GM19455 (cell line): Measurements from ENCODE around the gene NDUFV2.
"Not testable (repeated sequence)": the region's sequence is repeated elsewhere in the genome, so short reads cannot be mapped to it uniquely, and the experiment has no call there.

ENCODE experiments used
- ATAC-seq: cut with Tn5 transposase; IDR thresholded peaks from one replicate; pipeline ENCODE4 v1.9.1; 2021; ENCODE audit not compliant: unreplicated experiment

NDUFV2 gene

GRCh38 chr18:9147440-9148202 lies 45.1 kb downstream of the NDUFV2 start:
- ATAC-seq, result peak; percentile 54

DNA sequence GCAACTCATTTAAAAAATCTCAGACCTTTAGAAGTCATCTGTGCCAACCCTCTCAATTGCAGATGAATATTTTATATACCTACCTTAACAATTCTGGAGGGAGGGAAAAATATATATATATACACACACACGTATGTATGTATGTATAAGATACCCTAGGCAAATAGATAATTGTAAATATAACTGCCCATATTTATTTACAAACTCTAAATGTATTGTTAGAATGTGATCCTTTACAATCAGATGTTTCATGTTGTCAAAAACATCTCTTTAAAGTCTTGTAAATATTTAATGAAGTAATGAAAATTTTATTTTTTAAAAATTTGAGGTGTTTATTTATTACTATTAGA lies 45.7 kb downstream of the NDUFV2 start:
- no peak for ATAC-seq

- ATAC-seq, result no peak
Observed at GRCh38 chr18:9150121-9150520, 47.6 kb downstream of the NDUFV2 start.

- ATAC-seq, result no peak
Observed at GRCh38 chr18:9153256-9153655, 50.8 kb downstream of the NDUFV2 start.

GRCh38 chr18:9156604-9157249 lies 54.2 kb downstream of the NDUFV2 start:
- ATAC-seq, result no peak

DNA sequence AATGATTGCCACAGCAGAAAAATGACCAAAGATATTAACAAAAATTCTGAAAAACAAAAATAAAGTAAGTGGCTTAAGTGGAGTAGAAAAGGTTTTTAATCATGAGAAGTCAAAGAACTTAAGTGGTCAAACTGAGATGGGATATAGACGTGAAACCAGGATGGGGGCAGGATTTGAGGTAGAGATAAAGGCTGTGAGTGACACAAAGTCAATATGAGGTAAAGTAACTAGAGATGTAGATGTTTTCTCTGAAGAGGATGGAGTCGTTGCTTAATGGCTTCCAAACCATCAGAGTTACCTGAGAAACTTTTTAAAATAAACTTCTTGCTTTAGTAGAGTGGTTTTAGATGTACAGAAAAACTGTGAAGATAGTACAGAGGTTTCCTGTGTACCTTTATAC lies 55.3 kb downstream of the NDUFV2 start:
- no peak for ATAC-seq

DNA sequence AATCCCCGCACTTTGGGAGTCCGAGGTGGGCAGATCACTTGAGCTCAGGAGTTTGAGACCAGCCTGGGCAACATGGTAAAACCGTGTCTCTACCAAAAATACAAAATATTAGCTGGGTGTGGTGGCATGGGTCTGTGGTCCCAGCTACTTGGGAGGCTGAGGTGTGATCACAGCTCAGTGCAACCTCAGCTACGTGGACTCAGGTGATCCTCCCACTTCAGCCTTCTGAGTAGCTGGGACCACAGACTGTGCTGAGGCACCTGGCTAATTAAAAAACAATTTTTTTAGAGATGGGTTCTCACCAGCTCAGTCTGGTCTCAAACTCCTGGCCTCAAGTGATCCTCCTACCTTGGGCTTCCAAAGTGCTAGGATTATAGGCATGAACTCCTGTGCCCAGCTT lies 57.5 kb downstream of the NDUFV2 start:
- no peak for ATAC-seq

GRCh38 chr18:9162663-9163062 lies 60.2 kb downstream of the NDUFV2 start:
- ATAC-seq, result not testable (repeated sequence)

DNA sequence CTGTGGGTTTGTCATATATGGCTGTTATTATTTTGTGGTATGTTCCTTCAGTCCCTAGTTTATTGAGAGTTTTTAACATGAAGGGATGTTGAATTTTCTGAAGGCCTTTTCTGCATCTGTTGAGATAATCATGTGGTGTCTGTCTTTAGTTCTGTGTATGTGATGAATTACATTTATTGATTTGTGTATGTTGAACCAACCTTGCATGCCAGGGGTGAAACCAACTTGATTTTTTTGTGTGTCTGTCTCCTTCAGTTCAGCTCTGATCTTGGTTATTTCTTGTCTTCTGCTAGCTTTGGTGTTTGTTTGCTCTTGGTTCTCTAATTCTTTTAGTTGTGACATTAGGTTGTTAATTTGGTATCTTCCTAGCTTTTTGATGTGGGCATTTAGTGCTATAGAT lies 61.6 kb downstream of the NDUFV2 start:
- not testable (repeated sequence) for ATAC-seq

- not testable (repeated sequence) for ATAC-seq
Observed at GRCh38 chr18:9165883-9166282, 63.4 kb downstream of the NDUFV2 start.

DNA sequence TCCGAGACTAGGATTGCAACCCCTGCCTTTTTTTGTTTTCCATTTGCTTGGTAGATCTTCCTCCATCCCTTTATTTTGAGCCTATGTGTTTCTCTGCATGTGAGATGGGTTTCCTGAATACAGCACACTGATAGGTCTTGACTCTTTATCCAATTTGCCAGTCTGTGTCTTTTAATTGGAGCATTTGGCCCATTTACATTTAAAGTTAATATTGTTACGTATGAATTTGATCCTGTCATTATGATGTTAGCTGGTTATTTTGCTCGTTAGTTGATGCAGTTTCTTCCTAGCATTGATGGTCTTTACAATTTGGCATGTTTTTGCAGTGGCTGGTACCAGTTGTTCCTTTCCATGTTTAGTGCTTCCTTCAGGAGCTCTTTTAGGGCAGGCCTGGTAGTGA lies 67.0 kb downstream of the NDUFV2 start:
- not testable (repeated sequence) for ATAC-seq

DNA sequence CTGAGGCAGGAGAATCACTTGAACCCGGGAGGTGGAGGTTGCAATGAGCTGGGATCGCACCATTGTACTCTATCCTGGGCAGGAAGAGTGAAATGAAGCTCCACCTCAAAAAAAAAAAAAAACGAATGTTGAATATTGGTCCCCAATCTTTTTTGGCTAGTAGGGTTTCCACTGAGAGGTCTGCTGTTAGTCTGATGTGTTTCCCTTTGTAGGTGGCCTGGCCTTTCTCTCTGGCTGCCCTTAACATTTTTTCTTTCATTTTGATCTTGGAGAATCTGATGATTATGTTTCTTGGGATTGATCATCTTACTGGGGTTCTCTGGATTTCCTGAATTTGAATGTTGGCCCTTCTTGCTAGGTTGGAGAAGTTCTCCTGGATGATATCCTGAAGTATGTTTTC lies 69.4 kb downstream of the NDUFV2 start:
- not testable (repeated sequence) for ATAC-seq

GRCh38 chr18:9172506-9173127 lies 70.1 kb downstream of the NDUFV2 start:
- ATAC-seq, result no peak

GRCh38 chr18:9173770-9174233 lies 71.3 kb downstream of the NDUFV2 start:
- ATAC-seq, result no peak

GRCh38 chr18:9174302-9174701 lies 71.8 kb downstream of the NDUFV2 start:
- no peak for ATAC-seq

GRCh38 chr18:9175115-9175514 lies 72.6 kb downstream of the NDUFV2 start:
- ATAC-seq, result no peak

- ATAC-seq, result no peak
Observed at GRCh38 chr18:9177031-9177430, 74.5 kb downstream of the NDUFV2 start.

DNA sequence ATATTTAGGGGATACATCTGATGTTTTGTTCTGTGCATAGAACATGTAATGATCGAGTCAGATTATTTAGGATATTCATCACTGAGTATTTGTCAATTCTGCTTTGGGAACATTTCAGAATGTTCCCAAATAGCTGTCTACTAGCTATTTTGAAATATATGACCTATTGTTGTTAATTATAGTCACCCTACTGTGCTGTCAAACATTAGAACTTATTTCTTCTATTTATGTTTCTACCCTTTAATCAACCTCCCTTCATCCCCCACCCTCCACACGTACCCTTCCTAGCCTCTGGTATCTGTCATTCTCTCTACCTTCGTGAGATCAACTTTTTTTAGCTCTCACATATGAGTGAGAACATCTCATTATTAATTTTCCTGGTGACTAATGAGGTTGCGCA lies 75.0 kb downstream of the NDUFV2 start:
- no peak for ATAC-seq

- no peak for ATAC-seq
Observed at GRCh38 chr18:9178557-9178956, 76.1 kb downstream of the NDUFV2 start.

DNA sequence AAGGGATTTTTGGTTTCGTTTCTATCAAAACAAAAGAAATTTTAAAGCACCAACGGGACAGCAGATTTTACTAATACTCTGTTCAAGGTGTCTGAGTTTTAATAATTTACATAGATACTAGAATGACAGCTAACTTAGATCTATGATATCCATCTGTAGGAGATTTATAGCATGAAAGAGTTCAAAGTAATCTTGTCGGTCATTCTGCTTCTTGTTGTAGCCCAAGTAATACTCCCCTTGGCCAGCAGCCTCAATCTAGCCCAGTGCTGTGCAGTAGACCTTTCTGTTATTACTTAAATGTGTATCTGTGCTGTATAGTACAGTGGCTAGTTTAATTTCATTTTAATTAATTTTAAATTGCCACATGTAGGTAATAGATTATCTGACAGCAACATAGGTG lies 78.8 kb downstream of the NDUFV2 start:
- ATAC-seq, result no peak

DNA sequence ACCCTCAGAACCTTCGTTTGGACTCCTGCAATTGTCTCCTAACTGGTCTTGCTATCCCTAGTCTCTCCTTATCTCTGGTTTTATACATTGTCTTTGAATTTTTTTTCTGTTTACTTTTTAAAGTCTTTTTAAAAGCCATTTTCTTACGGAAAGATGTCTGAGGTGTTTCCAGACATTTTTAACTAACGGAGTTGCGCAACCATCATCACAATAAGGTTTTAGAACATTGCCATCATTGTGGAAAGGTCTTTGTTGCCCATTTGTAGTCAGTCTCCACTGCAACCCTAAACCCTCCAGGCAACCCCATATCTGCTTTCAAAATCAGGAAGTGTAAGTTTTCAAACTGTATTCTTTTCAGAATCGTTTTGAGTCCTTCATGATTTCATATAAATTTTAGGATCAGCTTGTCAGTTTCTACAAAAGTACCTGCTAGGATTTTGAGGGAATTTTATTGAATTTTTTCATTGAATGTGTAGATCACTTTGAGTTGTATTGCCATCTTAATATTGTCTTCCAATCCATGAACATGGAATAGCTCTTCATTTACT lies 80.4 kb downstream of the NDUFV2 start:
- no peak for ATAC-seq
